Measurements from ENCODE around the gene KIAA0825.
"Not testable (repeated sequence)": the region's sequence is repeated elsewhere in the genome, so short reads cannot be mapped to it uniquely, and the experiment has no call there.

The KIAA0825 gene

DNA sequence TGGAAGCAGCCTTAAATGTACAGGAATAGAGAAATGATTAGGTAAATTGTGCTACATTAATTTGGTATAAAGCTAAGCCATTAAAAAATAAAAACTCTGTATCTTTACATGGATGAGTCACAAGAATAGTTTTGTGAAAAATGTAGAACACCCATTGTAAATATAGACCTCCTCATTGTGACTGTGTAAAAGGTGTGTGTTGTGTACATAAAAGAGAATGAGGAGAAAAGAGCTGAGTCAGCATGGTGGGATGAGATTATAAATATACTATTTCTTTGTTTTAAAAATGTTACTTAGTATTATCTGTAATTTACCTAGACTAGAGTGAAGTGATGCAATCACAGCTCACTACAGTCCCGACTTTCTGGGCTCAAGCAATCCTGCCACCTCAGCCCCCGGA, 250.5 kb downstream of the KIAA0825 start:
- no peak for DNase-seq

DNA sequence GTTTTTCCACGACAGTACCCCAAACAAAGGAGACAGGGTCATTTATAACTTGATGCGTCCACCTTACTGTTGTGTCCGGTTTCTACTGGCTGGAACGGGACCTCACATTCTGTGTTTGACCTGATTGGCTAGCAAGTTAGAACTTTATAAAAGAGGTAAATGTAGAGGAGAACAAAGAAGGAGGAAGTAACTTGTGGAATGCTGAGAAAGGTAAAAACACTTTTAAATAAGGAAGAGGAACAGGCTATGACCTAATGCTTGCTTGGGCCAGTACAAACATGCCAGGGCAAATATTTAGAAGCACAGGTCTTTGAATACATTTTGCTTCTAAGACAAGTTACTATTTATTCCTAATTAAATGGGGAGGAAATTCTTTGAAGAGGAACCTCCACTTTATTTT, 251.6 kb downstream of the KIAA0825 start:
- no peak for DNase-seq

DNA sequence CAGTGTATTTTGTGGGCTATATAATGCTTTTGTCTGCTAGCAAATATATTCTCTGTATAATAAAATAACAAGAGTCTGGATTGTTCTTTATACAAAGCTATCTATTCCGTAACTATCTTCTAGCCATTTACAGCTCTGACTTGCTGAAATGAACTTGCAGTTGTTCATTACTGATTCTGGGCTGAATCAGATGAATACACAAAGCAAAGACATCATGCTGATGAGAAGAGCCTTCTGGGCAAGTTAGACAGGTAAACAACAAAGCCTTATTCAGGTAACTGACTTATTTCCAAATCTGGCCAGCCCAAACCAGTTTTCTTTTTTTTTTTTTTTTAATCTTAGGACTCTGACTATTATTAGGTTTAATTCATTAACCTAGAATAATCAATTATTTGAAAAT, 255.5 kb downstream of the KIAA0825 start:
- no peak for DNase-seq

DNA sequence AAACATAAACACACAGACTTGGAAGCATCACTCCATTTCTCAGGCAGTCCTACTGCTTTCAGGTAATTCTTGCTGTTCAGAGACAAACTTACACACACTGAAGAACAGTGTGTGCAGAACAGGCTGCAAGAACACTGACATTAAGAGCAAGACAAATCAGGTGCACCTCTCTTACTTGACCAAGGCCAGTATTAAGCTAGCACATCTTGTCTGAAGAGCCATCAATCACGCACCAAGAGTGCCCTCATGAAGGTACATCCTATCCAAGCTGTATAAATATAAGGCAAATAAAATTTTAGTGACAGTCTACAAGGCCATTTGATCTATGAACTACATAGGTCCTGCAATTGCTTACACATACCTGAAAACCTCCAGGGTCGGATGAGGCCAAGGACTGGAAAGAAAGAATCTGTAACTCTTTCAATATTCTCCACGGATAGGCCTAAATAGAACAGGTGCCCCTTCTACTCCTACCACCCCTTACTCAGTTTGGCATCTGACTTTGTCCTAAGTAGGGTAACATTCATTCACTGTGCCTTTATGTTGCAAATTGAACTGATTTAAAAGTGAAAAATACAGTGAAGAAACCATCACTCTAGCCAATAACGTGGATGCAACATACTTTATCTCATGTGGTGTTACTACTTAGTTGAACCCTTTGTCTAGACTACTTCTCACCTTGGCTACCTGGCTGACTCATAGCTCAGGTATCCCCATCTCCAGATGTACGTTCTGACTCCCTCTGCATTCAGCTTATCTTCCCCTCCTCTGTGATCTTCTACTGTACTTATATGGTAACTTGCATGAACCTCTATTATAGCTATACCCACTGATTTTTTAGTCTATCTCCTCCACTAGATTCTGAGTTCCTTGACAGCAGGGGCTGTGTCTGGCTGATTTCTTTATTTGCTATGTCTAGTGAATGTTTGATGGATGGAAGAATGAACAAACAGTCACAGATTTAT, 256.3 kb downstream of the KIAA0825 start:
- DNase-seq: no peak

DNA sequence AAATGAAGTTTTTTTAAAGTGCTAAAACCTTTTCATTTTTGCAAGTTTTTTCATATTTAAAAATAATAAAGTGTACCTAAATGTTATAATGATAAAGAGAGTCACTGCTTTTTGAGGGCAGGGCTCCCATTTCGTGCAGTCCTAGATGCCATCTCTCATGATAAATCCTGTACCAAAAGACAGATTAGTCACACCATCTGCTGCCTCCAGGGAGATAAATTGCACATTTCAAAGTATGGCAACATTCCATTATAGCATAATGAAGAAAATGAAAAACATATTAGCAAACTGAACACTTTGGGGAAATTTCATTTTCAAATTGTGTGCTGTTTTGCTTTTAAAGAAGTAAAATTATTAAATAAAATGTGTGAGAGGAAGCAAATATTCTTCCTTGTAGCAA, 257.2 kb downstream of the KIAA0825 start:
- DNase-seq: no peak

DNA sequence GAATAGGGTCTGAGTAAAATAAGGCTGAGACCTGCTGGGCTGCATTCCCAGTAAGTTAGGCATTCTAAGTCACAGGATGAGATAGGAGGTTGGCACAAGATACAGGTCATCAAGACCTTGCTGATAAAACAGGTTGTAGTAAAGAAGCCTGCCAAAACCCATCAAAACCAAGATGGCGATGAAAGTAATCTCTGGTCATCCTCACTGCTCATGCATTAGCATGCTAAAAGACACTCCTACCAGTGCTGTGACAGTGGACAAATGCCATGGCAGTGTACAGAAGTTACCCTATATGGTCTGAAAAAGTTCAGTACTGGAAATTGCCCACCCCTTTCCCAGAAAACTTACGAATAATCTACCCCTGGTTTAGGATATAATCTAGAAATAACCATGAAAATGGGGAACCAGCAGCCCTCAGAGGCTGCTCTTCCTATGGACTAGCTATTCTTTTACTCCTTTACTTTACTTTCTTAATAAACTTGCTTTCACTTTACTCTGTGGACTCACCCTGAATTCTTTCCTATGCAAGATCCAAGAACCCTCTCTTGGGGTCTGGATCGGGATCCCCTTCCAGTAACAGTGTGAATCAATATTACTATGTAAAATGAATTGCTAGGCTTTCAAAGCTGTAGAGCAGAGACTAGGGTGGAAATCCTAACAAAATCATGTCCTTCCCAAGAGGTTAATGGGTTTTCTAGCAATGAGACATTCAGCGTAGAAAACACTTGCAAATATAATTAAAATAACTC, 257.8 kb downstream of the KIAA0825 start:
- no peak for DNase-seq

DNA sequence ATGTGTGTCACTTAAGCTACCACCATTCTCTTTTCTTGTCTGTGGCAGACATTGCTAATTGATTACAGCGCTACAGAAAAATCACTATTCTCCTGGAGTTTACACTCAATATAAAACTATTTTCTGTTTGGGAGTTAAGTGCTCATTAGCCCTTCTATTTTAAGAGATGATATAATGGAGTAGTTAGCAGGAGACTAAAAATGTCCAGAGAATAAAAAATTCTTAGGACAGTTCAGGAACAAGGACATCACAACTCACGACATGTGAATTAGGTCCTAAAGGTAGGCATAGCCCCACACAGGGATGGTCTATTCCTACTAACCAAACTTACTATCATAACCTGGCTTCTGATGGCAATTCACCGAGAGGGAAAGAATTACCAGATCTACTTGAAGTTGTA, 258.5 kb downstream of the KIAA0825 start:
- DNase-seq: no peak

DNA sequence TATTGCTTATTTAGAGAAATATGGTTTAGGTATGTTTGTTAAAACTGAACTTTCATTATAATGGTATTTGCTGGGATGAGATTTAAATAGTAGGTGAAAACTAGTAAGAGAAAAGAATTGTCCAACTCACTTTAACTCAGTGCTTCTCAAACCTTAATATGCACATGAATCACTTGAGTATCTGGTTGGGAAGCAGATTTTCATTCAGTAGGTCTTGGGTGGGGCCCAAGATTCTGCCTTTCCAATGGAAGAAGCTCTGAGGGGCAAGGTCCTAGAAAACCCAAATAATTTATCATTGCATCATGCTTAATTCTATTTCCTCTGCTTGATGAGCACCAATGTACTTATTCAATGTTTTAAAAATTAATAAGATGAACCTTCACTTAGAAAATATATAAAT, 262.6 kb downstream of the KIAA0825 start:
- DNase-seq: no peak

DNA sequence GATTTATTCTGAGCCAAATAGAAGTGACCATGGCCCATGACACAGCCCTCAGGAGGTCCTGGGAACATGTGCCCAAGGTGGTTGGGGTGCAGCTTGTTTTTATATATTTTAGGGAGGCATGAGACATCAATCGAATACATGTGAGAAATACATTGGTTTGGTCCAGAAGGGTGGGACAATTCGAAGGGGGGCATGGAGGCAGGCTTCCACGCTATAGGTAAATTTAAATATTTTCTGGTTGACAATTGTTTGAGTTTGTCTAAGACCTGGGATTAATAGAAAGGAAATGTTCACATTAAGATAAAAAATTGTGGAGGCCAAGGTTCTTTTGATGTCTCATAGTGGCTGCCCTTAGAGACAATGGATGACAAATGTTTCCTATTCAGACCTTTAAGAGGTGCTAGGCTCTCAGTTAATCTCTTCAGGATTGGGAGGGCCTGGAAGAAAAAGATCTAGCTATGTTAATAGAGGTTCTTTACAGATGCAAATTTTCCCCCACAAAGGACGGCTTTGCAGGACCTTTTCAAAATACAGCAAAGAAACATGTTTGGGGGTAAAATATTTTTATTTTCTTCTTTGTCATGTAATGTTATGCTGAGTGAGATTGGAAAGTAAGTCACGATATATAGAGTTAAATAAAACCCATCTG, 263.4 kb downstream of the KIAA0825 start:
- DNase-seq: not testable (repeated sequence)

DNA sequence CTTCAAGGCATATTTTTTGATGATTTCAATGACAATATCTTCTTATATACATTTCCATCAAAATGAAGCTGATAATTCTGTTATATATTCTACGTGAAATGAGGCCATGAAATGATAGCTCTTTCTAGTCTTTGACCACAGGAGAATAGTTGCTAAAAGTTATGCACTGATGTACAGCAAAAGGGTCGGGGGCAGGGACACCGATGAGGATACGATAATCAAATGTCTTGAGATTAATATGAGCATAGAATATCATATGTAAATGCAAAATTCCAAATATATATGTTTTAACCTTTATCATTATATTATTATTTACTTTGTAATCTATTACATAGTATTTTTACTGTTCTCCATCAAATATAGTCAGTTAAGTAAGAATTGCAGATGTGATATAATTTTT, 264.8 kb downstream of the KIAA0825 start:
- DNase-seq: no peak

DNA sequence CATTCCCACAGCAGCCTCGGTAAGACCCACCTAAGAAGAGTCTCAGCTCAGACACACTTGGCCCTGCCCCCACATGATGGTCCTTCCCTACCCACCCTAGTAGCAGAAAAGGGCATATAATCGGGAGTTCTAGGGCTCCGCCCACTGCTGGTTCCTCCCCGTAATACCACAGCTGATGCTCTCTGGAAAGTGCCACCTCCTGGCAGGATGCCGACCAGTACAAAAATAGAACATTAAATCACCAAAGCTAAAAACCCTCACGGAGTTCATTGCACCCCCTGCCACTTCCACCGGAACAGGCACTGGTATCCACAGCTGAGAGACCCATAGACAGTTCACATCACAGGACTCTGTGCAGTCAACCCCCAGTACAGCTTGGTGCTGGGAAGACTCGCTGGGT, 271.3 kb downstream of the KIAA0825 start:
- DNase-seq: no peak

DNA sequence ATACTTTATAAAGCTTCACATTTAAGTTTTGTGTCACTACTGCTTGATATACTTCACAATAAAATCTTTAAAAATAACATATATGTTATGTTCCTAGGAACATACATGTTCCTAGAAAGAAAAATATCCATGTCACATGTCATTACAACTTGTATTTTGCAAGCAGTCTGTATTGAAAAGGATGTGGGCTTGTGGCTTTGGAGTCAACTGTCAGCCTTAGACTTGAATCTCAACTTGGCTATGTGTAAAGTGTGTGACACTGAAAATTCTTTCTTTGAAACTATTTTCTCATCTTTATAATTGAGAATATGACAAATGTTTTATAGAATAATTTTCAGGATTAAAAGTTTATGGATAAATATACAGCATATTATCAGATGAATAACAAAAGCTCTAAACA, 273.1 kb downstream of the KIAA0825 start:
- DNase-seq: no peak

DNA sequence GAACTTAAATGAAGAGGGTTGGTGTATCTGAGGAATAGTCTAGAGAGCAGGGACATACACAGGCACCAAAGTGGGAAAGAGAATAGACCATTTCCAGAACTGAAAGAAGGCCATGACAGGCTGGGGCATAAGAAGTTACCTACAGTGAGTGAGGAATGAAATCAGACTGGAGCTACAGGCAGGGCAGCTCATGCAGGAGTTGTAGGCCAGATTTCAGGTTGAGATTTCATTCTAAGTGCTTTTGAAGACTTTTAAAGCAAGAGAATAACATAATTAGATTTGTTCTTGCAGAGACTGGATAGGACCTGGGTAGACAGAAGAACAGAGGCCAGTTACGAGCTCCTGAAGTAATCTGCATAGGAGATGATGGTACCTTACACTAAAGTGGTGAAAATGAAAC, 280.8 kb downstream of the KIAA0825 start:
- no peak for DNase-seq

DNA sequence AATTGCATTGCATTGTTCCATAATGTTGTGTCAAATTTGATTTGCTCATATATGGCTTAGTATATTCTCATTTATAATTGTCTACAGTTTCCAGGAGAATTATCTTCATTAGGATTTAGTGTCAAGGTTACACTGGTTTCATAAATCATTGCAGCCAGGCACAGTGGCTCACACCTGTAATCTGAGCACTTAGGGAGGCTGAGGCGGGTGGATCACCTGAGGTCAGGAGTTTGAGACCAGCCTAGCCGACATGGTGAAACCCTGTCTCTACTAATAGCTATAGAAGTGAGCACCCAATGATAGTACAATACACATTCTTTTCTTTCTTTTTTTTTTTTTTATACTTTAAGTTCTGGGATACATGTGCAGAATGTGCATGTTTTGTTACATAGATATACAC, 282.5 kb downstream of the KIAA0825 start:
- DNase-seq: no peak

DNA sequence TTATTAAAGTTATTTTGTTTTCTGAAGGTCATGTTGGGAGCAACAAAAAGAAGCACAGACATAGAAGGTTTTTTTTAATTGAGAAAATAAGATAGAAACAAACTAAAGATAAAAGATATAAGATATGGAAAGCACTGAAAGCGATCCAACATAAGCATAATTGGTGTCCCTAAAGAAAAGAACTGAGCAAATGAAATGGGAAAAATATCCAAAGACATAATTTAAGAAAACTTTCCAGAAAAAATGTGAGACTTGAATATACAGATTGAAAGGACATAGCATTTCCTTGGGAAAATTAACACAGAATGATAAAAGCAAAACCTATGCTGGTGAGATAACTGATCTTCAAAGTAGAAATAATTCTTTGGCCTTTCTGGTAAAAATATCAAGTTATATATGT, 289.3 kb downstream of the KIAA0825 start:
- no peak for DNase-seq

DNA sequence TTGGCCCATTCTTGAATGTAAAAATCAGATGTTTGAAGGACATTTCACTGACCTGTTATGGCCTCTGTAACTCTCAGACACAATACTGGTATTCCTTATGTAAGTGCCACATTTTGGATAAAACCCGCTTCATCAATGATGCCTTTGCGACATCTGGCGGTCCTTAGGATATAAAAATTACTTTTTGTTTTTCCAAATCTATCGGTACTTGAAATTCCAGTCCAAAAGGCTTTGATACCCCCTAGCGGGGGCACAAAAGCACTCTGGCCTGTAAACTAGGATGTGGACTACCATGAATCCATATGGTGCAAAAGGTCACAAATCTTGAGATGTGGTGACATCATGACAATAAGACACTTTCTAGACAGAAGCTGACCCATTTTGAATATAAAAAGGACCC, 291.8 kb downstream of the KIAA0825 start:
- no peak for DNase-seq

DNA sequence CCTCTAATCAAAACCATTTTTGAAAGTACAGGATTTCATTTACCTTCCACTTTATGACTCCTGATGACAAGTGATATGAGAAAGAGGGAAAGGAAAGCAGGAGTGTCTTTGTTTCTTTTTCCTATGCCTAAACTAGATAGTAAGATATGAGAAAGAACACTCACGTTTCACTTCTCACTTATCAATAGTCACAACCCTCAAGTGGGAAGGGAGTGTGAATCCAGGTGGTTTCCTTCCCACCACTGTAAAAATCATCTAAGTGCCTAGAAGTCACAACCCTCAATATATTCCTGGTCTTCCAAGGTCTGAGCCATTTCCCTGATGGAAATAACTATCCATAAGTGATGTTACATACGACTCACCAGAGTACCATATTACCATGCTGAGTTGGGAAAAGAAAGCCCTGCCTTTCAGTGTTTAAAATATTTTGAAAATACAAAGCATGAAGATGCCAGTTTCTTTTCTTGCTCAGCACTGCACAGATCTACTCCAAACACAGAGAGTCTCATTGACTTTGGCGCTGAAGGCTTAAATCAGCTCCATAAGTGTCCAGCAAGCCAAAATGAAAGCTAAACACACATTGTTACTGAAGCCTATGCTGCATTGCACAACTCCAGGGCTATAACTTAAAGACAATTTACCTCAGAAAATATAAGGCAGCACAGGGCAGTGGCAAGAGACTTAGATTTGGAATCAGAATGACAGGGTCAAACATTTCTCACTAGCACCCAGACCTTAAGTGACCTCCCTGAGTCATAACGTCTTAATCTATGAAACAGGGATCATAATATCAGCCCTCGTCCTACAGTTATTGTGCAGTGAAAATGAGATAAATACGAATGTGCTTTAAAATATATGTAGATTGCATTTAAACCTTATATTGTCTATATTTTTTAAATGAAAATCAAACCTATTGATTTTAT, 301.2 kb downstream of the KIAA0825 start:
- DNase-seq: no peak

DNA sequence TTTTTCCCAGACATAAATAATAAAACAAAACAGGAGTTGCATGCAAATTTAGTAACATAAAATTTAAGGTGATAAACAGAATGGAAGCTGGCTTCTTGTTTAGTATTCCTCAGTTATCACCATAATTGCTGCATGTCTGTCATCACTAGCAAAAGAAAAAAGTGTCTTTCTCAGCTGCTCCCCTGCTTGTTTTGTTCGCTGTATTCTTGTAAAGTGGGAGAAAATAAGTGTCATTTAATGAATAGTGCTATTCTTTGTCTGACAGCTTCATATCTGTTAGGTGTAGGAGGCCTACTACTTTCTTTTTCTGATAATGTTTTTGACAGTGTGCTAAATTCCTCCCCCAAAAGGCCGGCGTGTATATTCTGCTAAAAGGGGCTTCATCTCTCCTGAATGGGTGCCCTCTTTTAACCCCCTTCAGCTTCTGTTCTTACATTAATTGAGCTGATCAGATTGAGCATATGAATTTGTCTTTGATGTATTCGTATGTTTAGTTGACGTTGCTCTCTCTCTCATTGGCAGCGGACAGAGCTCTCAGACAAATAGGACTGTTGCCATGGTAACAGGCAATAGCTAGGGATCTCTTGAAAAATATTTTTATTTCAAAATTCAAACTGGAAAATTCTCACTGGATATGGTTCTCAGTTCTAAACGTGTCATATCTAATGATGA, 303.8 kb downstream of the KIAA0825 start:
- DNase-seq: no peak

DNA sequence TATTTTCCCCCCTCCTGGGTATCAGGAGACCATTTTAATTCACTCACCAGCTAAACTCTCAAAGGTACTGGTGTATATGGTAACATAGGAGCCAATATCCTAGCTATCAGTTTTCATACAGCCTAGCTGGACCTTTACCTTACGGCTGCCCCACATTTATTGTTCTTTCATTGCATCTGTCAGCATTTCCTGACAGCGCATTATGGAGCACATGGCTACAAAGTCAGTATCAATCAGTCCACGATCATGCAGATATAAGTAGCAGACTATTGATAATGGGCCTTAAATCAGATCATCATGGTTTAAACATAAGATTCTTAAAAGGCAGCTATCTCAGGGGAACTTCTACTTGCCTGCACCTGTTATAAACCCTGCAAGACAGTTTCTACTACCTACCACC, 304.7 kb downstream of the KIAA0825 start:
- no peak for DNase-seq

DNA sequence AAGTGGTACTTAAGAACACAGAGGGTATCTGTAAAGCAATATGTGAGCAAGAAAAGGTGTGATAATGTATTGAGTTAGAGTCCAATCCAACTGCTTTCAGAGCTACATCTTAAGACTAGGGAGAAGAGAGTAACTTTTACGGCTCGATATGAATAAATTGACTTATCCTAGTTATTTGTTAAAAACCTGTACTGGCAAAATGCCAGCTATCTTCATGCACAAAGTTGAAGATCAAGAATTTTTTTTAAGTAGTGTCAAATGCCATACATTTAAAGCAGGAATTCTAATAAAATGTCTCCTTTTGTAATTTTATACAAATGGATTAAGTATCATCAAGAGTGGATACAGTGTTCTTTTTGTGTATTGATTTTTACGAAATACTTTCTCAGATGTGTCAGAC, 305.2 kb downstream of the KIAA0825 start:
- no peak for DNase-seq

DNA sequence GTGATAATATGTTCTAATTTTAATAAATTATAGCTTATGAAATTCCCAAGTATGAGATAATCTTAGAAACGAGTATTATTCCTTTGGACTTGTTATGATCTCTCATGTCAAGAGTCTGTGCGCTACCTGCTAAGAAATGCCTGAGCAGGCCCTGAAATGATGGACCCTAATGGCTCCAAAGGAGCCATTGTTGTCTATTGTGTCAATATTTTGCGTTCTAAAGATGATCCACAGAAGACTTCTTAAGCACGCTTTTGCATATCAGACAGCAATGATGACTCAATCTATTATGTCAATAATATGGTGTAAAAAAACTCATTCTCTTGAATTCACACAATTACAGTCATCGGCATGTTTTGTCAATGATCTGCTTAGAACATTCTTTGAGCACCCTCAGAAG, 306.1 kb downstream of the KIAA0825 start:
- no peak for DNase-seq

DNA sequence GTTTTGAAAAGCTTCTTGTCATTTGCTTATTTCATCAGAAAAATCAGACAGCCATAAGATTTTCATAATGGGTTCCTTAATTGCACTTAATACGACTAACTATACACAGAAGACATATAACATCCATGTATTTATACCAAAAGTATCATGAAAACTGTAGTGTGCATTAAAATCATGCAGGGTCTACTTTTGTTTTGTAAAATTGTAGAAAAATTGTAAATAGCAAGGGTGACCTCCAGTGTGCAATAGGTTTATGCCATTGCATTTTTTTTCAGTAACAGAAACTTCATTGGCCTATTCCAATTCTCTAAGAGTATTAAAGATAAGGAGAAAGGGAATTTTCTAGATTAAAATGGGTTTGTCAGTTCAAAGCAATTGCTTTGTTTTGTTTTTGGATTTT, 307.6 kb downstream of the KIAA0825 start:
- DNase-seq: no peak

Measured in stimulated activated CD8-positive, alpha-beta memory T cell treated with anti-CD3 and anti-CD28 coated beads, Interleukin-4, amount 100 ng/mL, for 48 hours (primary cell).